ELR (cell line): ENCODE measurements around the gene ZBTB18.

Experiments used
- DNase-seq: peaks from one replicate; pipeline ENCODE4 v3.0.0-alpha.2; 2015; ENCODE audit warnings: low read depth

ZBTB18 gene

DNA sequence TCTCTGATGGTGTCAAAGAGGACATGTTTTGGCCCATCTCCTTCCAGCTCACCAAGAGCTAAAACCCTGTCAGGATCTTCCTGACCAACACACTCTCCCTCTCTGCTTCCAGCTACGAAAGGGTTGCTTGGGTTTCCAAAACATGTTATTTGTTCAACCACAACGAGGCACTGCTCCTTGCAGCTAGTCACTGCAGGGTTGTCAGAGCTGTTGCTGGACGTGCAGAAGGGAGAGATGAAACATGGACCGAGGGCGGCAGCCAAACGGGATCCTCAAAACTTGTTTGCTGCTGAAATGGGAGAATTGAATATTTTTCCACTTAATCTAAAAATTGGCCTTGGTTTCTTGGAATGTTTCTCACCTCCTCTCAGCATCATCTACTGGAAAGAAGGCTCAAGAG lies 12.4 kb downstream of the ZBTB18 start:
- DNase-seq, result no peak

DNA sequence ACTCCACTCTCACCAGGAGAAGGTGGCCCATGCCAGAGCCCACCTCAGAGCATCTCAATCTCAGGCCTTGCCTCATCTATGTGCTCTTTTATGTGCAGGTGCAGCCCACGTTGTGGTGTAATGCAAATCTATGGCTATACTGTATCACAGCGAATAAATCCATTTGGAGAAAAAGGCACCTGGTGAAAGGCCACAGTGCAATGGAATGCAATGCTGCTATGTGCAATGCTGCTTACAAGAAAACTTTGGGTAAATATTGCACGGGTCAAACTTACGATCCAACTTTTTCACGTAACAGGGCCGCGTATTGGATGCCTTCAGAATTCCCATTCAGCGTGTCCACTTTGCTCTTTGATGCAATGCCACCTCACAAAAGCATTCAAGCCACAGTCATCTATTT lies 13.5 kb downstream of the ZBTB18 start:
- no peak for DNase-seq

DNA sequence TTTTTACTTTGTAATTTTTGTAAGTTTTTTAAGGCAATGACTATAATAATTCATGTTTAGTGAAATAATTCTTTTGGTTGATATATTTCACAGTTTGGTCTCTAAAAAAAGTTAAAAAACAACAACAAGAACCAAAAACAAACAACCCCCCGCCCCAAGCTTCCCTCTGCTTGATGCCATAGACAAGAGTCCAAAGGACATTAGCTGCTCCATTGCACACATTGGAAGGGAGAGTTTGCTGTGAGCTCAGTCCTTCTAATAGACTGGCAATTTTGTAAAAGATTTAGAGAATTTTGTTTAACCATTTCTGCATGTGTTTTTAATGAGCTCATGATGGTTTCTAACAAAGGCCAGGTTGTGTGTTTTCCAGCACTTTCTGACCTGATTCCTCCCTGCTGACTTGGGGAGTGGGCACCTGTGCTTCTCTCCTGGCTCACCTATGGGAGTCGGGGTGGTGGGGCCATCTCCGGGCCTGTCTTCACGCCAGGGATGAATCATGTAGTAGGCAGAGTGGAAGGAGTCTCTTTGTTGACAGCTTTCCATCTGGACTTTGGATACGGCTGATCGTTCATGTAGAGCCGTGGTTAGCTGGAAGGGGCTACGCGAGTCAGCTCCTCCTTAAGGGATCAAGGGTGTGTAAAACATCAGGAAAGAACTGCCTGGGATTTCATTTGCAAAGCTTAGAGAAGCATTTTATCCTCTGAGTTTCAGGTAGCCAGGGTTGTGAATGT lies 14.1 kb downstream of the ZBTB18 start:
- DNase-seq, result no peak

DNA sequence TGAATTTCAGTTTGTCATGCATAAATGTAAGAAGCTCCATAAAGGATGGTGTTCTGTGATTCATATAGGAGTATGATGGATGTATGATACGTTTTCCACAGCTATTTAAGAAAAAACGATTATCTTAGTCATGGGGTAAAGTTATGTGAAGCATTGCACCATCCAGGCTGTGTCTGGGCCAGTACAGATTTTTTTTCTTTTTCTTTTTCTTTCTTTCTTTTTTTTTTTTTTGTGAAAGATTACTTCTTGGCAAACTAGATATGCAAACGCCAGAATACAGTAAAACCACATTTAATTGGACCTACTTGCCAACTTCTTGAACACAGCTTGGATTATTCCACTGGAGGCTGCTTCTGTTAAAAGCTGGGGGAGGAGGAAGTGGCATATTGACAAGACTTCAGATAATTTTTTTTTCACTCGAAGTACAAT lies 14.9 kb downstream of the ZBTB18 start:
- DNase-seq, result peak; percentile 66

DNA sequence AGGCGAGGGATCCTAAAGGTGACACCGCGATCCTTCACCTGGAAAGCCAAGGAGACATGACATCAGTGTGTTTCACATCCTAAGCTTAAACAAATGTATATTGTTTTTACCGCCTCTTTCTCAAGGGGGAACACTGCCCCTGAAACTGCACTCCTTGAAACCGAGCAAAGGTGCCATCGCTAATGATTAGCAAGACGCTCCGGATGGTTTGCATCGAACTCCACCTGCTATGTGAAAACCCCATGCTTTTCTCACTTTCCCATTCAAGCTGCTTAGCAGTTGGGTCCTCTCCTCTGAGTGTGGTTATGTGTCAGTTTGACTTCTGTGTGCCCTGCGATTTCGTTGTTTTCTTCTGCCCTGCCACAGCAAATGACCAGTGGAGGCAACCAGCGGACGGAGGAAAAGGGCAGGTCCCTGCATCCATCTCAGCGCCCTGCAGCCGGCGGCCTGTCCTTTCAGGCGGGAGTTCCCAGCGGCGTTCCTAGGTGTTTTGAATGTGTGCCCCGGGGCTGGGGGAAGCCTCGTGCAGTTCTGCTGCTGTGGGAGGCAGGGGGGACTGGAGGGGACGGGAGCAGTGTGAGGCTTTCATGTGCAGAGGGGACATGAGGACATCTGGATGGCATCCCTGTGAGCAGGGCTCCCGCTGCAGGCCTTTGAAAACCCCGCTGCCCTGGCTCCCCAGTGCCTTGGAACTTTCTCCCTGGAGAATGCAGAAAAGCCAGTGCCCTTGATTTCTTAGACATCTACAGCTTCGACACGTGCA lies 16.1 kb downstream of the ZBTB18 start:
- no peak for DNase-seq

DNA sequence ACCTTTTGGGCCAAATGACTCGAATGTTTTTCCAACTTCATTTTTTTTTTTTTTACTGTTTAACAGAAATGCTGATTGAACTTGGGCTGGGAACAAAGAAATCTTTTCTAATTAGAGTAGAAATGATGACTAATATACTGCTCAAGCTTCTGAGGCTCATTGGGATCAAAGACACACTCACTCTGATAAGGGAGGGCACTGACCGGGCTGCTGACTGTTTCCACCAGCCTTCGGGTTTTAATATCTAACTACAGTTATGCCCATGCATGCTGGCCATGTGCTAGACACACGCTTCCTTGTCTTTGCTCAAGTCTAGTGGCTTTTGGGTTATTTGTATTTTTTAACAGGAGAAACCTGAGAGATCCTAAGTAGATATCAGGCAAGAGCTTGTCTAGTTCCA lies 16.8 kb downstream of the ZBTB18 start:
- peak; percentile 50 for DNase-seq

DNA sequence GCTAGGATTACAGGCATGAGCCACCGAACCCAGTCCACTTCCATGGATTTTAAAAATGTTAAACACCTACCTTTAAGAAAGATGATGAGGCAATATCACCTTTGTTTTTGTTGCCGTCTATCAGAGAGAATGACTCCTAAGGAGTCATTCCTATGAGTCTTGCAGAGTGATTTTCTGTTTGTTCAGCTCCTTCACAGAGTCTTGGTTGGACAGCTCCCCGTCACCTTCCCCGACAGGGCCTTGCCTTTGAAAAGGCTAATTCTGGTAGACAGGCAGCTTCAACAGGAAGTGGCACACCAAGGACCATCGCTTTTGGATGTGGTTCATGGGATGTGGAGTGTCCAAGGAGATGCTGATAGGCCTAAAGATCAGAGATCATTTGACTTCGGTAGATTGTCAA lies 17.5 kb downstream of the ZBTB18 start:
- DNase-seq, result no peak

DNA sequence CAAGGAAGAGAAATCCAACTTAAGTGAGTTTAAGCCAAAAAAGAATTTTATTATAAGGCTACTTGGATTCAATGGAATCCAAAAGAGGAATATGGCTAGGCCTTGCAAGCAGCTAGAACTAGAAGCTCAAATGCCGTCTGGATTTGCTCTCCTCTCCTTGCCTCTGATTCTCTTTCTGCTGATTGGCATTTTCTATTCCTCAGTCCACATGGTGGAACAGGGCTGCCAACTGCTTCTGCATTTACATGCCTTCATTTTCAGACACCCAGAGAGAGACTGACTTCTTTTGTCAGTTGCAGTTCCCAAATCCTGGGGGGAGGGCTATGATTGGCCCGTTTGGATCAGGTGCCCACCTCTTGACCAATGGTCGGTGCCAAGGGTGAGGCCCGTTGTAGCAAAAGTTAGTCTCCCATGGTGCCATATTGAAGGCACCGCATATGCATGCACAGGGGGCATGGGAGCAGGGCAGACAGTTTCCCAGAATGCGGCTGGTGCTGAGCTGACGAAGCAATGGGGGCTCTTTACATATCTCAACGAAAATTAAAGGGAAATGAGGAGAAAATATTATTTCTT lies 18.3 kb downstream of the ZBTB18 start:
- no peak for DNase-seq

DNA sequence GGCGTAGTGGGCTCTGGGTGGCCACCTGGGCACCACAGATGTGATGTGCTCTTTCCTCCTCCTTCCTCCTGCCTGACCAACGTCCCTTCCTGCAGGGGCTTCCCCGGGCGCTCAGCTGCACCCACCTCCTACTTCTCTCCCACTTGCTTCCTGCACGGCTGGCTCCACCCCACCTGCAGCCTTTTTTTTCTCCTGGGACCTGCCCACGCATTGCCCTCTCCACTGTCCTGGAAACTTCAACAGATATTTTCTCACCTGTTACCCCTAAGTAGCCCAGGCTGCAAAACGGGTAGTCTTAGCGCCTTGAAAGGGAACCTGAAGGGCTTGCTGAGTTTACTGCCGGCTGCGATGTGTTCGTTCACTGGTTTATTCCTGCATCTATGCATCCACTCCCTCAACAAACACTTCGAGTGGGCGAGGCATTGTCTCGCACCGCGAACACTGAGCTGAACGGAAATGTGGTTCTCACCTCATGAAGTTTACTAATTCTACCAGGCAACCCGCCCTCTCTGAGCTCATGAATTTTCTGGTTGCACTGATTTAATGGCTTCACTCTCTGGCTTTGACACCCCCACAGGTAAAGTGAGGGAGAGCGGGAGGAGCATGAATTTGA lies 23.6 kb downstream of the ZBTB18 start:
- DNase-seq, result no peak

DNA sequence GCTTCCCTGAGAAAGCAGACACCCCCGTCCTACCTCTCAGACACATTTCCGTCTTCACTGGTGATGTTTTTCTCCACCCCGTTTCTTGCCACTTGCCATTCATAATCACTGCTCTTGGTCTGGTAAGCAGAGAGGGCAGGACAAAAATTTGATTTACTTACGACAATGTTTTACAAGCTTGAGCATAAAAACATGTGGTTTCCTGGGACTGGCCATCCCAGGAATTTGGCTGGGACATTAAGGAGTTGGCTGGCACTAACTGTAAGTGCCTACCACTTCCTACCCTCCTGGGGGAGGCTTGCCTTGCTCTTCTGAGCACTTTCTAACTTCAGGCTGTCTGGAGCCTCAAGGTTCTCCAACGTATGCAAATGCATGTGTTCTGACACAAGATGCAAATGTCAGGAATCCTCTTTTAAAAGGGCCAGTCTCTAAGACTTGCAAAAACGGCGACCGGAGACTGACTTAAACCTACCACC lies 24.2 kb downstream of the ZBTB18 start:
- DNase-seq, result no peak

DNA sequence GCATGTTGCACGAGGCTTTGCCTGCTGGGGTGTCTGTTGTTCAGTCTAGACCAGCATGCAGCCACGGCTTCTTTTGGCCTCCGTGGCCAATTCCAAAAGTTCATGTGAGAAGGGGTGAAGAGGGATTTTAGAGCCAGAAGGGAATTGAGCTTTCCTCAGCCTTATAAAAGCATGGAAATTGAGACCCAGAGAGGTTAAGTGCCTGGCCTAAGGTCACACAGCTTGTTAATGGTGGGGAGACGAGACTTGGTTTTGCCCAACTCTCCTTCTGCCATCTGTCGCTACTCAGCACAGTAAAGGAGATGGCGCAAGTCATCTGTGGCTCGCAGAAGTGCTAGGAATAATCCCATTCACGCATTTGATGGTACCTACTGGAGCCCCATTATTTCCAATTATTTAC lies 25.7 kb downstream of the ZBTB18 start:
- DNase-seq, result no peak

DNA sequence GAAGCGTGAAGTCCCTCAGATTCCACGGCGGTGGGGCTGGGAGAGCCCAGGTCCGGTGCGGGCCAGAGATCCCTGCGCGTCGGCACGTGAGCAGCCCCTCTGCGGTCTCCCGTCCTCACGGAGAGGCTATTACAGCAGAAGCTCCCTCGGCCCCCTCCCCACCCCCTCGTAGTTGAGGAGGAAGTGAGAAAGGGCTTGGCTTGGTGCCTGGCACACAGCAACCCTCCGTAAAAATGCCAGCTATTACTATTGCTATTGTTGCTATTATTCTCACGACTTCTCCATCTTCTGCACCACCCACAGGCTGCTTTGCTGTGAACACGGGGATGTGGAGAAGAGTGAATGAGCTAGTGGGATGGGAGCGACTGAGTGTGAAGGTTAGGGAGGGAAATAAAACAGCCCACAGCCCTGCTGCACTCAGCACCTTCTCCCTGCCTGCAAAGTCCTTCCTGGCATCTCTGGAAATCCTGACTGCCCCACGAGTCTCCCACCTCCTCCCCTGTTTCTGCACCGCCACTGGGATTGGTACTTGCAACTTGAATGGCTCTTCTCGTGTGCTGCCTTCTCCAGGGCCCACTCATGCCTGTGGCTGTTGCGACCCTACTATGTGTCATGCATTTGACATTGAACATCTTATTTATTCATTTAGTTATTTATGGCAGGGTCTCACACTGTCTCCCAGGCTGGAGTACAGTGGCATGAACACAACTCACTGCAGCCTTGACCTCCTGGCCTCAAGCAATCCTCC lies 26.6 kb downstream of the ZBTB18 start:
- DNase-seq, result no peak

DNA sequence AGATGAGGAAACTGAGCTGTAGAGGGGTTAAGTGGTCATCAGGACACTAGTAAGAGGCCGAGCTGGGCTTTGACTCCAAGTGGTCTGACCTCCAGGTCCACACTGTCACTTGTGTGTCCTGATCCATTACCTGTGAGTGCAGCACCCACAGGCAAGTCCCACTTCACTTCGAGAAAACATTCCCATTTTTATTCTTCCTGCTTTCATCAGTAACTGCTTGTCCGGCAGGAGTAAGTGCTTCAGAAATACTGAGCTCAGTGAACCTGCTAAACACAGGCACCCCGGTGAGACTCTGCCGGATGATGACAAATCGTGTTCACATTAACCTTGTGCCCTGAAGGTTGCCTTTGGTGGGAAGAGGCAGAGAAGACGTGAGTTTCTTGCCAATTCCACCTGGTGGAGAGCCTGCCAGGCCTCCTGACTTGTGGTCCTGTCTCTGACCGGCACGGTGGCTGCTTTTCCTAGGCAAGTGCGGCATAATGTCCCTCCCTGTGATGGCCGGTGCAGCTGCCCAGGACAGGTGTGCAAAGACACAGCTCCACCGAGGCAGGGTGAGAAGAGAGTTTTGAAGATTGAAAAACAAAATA lies 29.4 kb downstream of the ZBTB18 start:
- DNase-seq, result no peak

DNA sequence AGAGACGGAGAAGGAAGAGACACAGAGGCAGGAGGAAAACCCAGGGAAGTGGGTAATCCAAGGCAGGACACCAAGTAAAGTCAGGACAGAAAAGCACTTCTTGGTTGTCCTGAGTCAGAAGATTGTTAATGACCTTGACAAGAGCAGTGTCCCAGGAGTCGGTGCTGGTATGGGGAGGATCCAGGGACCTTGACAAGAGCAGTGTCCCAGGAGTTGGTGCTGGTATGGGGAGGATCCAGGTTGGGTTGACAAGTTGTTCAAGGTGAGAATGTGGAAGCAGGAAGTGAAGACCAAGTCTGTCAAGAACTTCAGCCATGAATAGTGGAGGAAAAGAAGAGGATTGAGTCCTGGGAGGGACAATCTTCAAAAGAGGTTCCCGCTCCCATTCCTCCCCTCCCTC lies 31.9 kb downstream of the ZBTB18 start:
- DNase-seq, result no peak

DNA sequence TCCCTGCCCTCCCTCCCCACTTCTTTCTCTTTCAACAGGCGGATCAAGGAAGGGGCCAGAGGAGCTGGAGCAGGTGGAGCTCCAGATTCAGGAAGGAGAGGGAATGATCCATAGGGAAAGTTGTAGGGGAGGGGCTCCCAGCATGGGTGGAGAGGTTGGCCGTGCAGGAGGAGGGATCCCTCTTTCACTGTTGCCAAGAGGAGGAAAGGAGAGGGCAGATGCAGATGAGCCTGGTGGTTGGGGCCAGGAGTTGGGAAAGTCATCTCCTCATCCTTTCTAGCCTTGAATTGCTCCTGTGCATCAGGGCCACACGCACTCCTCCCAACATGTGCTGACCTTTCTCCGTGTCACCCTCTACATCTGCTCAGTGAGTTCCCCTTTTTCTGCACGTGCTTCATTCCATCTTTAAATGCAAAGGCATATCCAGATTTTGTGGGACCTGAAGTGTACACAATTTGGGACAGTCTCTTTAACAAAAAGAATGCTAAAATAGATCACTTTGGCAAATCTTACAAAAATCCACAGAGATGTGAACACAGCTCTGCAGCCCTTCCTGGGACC lies 32.4 kb downstream of the ZBTB18 start:
- DNase-seq, result no peak

DNA sequence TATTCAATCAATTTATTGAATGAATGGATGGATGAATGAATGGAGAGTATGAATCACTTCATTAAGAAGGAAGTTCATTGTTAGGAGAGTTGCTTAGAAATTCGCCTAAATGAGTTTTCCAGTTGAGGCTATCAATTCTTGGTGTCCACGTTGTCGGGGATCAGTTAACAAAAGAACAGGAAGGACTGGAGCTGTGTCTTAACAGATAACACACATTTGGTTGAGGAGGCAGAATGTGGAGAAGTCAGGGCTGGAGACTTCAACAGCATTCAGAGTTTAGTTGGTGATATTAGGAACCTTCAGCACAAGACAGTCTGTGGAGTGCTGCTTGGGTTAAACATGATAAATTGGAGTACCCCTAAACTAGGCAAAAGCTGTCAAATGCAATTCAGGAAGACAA lies 33.7 kb downstream of the ZBTB18 start:
- no peak for DNase-seq

DNA sequence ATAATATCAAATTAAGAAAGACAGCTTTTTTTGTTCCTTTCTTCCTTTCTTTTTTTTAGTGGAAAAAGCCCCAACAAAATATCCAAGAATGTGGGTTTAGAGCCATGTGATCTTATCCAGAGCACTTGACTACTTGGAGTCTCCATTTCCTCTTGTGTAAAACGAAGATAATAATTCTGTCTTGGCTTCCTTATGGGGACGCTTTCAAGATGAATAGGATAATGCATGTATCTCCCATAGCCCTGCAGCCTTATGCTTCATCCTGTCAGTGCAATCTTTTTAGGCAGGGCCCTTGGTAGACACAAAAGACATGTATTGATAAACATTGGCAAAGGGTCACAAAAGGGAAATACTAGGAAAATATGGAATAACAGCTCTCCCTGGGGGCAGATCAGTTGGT lies 34.8 kb downstream of the ZBTB18 start:
- DNase-seq, result no peak

DNA sequence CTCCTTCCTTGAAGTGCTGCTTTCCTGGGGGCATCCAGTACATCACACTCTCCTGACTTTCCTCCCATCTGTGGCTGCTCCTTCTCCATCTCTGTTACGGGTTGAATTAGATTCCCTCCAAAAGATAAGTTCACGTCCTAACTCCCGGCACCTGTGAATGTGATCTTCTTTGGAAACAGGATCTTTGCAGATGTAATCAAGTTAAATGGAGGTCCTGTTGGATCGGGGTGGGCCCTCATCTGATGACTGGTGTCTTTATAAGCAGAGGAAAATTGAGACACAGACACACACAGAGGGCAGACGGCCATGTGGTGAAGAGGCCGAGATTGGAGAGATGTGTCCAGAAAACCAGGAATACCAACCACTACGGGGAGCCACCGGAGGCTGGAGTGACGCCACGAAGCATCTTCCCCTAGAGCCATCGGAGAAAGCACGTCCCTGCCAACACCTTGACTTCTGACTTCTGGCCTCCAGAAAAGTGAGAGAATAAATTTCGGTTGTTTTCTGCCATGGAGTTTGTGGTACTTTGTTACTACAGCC lies 36.0 kb downstream of the ZBTB18 start:
- DNase-seq, result no peak

DNA sequence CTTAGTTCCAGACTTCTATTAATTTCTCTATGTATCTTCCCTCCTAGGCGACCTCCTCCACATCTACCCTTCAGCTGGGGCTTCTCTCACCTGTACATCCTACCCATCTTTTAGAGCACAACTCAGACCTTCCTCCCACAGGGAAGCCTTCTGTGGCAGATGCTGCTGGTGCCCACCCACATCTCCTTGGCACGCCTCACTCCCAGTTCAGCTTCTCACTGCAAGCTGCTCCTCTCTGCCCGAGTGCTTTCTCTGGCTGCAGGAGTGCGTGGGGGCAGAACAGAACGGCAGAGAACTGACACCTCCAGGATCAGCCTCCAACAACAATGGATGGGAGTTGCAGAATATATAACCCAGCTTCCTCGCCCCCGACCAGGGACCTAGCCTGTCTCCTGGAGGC lies 36.5 kb downstream of the ZBTB18 start:
- DNase-seq, result no peak

DNA sequence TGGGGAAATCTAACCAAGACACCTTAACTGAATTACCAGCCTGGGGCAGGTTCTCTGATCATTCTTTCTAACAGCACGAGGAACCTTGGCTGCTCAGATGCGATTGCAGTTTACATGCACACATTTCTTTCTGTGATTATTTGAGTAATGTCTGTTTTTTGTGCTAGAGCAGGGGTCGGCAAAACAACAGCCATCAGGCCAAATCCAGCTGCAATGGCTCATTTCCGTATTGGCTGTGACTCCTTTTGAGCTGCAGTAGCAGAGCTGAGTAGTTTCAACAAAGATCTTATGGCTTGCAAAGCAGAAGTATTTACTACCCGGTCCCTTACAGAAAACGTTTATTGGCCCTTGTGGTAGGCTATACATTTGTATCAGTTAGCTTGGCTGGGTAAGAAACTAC lies 37.1 kb downstream of the ZBTB18 start:
- no peak for DNase-seq

DNA sequence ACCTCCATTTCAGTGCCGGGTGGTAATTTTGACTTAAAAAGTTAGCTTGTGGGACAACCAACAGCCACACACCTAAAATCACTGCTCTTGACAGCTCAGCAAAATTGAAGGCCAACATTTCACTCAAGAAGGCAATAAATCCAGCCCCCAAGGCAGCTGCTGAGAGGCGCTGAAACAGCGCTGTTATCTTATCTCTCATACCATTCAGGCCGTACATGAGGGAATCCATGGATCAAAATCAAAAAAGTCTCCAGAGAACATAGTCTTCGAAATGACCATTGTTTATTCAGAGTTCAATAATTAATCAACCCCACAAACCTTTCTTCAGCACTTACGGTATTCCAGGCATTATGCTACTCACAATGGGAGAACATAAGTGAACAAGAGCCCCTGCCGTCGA lies 38.5 kb downstream of the ZBTB18 start:
- DNase-seq, result no peak
